GM13977 (cell line): Measurements from ENCODE around the gene TBC1D22A.

Source experiments
- DNase-seq: peaks from one replicate; pipeline ENCODE4 v3.0.0; 2012; ENCODE audit warnings: low spot score
- in situ Hi-C: fragments of 300-500 bp; cut with MboI; formaldehyde crosslinking; loops from one replicate; pipeline ENCODE4 v1.12.0; 2022; ENCODE audit warnings: low sequenced_read_pairs, low pct_unique_long_range_greater_than_20kb, mixed read lengths, inconsistent platforms; ENCODE audit not compliant: unreplicated experiment
- TF ChIP-seq, protein P1 (sequence below): IDR thresholded peaks from 2 replicates; pipeline ENCODE4 v1.5.1; 2012; ENCODE audit warnings: mild to moderate bottlenecking, control low read depth; ENCODE audit not compliant: insufficient read depth; ENCODE audit errors: extremely low read depth, missing control alignments

TBC1D22A gene

DNA sequence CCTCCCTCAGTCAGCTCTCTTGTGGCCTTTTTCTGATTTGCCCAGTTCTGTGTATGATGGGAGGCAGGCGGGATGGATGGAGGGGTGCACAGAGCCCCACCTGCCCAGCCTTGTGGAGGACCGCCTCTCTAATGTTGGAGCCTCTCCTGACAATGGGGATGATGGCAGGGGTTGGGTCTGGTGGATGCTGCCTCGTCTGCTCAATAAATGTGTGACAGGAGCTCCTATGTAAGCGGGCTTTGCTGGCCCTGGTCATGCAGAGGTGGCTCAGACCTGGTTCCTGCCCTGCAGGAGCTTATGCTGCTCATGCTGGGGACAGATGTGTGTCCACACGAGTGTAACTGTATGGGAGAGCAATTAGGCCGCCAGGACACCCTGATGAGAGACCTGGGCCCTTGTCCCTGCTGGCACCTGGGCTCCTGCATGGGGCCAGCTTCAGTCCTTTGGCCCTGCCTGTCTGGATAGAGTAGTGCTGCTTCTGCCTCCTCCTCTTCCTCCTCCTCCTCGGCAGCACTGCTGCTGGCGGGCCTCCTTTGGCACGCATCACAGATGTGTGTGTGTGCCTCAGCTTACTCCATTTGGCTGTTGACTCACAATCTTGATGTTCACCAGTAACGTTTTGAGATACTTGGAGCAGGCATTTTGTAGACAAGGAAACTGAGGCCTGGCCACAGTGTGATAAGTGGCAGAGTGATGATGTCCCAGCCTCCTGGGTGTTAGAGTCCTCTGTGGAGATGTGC is 131.0 kb downstream of the TBC1D22A start:
- TF ChIP-seq, protein P1, sequence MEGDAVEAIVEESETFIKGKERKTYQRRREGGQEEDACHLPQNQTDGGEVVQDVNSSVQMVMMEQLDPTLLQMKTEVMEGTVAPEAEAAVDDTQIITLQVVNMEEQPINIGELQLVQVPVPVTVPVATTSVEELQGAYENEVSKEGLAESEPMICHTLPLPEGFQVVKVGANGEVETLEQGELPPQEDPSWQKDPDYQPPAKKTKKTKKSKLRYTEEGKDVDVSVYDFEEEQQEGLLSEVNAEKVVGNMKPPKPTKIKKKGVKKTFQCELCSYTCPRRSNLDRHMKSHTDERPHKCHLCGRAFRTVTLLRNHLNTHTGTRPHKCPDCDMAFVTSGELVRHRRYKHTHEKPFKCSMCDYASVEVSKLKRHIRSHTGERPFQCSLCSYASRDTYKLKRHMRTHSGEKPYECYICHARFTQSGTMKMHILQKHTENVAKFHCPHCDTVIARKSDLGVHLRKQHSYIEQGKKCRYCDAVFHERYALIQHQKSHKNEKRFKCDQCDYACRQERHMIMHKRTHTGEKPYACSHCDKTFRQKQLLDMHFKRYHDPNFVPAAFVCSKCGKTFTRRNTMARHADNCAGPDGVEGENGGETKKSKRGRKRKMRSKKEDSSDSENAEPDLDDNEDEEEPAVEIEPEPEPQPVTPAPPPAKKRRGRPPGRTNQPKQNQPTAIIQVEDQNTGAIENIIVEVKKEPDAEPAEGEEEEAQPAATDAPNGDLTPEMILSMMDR = no peak
- in situ Hi-C loops = no loop called here
- DNase-seq = no peak

- DNase-seq = no peak
- TF ChIP-seq, protein P1 = no peak
- in situ Hi-C loops = no loop called here
Measured at GRCh38 chr22:46894081-46894671, 131.7 kb downstream of the TBC1D22A start.

- no peak for DNase-seq
- in situ Hi-C loops = no loop called here
- TF ChIP-seq, protein P1 = no peak
Measured at GRCh38 chr22:46894851-46895640, 132.6 kb downstream of the TBC1D22A start.

DNA sequence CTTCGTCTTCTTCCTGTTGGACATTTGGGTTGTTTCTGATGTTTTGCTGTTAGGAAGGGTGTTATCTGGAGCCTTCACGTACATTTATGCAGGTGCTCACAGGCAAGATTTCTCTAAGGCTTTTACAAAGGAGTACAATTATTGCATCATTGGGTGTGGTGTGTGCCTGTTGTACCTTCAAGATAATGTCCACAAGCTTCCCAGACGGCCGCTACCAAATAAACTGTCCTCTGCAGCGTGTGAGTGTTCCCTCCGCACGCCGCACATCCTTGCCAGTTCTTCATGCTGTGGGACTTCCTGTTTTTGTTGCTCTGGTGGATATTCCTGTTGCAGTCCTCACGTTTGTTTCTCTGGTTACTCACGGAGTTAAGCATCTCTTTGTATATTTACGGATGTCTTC is 133.3 kb downstream of the TBC1D22A start:
- TF ChIP-seq, protein P1 = no peak
- in situ Hi-C loops = no loop called here
- no peak for DNase-seq

DNA sequence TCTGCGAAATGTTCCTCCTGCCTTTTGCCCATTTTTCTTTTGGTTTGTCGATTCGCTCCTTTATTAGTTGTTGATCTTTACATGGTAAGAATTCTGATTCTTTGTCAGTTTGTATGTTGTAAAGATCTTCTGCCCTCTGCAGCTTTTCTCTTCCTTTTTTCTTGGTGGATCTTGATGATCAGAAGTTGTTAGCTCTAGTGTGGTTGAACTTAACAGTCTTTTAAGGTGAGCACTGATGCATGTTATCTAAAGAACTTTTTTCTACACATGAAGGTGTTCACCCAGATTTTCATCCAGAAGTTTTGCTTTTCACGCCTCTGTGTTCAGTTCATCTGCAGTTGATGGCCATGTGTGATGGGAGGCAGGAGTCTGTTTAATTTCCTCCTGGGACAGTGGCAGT is 133.7 kb downstream of the TBC1D22A start:
- in situ Hi-C loops = no loop called here
- TF ChIP-seq, protein P1 = no peak
- no peak for DNase-seq

DNA sequence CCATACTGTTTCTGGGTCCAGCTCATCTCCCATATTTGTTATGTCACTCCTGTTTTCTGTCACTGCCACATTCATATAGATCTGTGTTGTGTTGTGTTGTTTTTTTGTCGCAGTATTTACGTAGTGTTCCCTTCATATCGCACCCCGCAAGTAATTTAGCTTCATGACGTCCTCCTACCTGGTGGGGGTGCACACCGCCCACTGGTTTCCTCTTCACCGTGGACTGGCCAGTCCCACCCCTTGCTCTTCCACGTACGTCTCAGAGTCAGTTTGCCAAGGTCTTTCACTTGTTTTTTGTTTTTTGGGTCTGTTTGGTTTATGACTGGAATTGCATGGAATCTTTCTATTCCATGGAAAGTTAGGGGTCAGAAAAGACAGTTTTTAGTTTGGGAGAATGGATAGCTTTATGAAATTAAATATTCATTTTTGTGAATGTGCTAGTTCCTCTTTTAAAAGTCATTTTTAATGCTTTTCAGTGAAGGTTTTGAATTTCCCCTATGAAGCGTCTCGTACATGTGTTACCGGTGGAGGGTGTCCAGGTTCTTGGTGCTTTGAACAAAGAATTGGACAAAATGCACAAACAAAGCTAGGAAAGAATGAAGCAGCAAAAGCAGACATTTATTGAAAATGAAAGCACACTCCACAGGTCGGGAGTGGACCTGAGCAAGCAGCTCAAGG is 134.3 kb downstream of the TBC1D22A start:
- TF ChIP-seq, protein P1 = no peak
- in situ Hi-C loops = no loop called here

More for the DNA sequence above, 134.3 kb downstream of the TBC1D22A start:
- DNase-seq = no peak
